SK-N-SH (cell line): ENCODE measurements around the gene APP. TPM values are rescaled to one million over a fixed set of nuclear protein-coding genes. Genes with fewer than 3 reads are reported as not detected.

Source experiments
- CTCF ChIA-PET: fragments of 300-600, 350-600 bp; formaldehyde crosslinking; extraction: SDS; loops from one replicate; lab custom pipeline; 2021; lab: Yijun Ruan, JAX
- POLR2A ChIA-PET: fragments of 350-600 bp; sonication (Branson Sonifier 250); formaldehyde crosslinking; extraction: SDS; loops from one replicate; lab custom pipeline; 2020; ENCODE audit warnings: antibody characterized with exemption, inconsistent platforms; lab: Yijun Ruan, JAX
- DNase-seq: peaks from one replicate; pipeline ENCODE4 v3.0.0; 2012
- H2AFZ ChIP-seq: fragments of 200-600 bp; sonication (generic); 2 replicates; pipeline ENCODE4 v1.8.1; 2016; ENCODE audit warnings: antibody characterized with exemption, mild to moderate bottlenecking, low read depth
- H3F3A ChIP-seq: fragments of 200-600 bp; sonication (generic); replicated peaks from 2 replicates; pipeline ENCODE3; 2016; ENCODE audit warnings: antibody characterized with exemption, mild to moderate bottlenecking; ENCODE audit not compliant: insufficient read depth
- H3K27ac ChIP-seq, 2 experiments: fragments of 200-500 bp in 1 of 2; fragments of 200-600 bp in 1 of 2; sonication (Bioruptor generic) in 1 of 2; sonication (generic), shearing (Covaris generic) in 1 of 2; 2 replicates each; pipeline versions ENCODE4 v1.5.1 to v1.6.1; 2014 to 2016; ENCODE audit warnings: low read depth in 2 of 2, inconsistent platforms in 1 of 2, low read length in 1 of 2, mild to moderate bottlenecking in 1 of 2, mixed read lengths in 1 of 2
- H3K27me3 ChIP-seq: fragments of 200-600 bp; sonication (generic), shearing (Covaris generic); 2 replicates; pipeline ENCODE4 v1.6.1; 2016; ENCODE audit warnings: mixed run types; ENCODE audit not compliant: insufficient read depth
- H3K36me3 ChIP-seq, 2 experiments: fragments of 200-500 bp in 1 of 2; fragments of 200-600 bp in 1 of 2; sonication (Bioruptor generic) in 1 of 2; sonication (generic) in 1 of 2; replicated peaks in 1 of 2; 2 replicates each; pipeline versions ENCODE3 to v1.5.1; 2014 to 2016; ENCODE audit warnings: low read length in 1 of 2, mild to moderate bottlenecking in 1 of 2; ENCODE audit not compliant: insufficient read depth in 2 of 2, control insufficient read depth in 1 of 2
- H3K4me1 ChIP-seq, 2 experiments: fragments of 200-500 bp in 1 of 2; fragments of 200-600 bp in 1 of 2; sonication (Bioruptor generic) in 1 of 2; sonication (generic), shearing (Covaris generic) in 1 of 2; 2 replicates each; pipeline versions ENCODE4 v1.5.1 to v1.6.1; 2014 to 2016; ENCODE audit warnings: low read depth in 1 of 2, low read length in 1 of 2, mixed run types in 1 of 2; ENCODE audit not compliant: insufficient read depth in 2 of 2, control insufficient read depth in 1 of 2
- H3K4me2 ChIP-seq: fragments of 200-600 bp; sonication (generic), shearing (Covaris generic); 2 replicates; pipeline ENCODE4 v1.6.1; 2017; ENCODE audit warnings: mixed run types
- H3K4me3 ChIP-seq, 2 experiments: fragments of 200-500 bp in 1 of 2; fragments of 200-600 bp in 1 of 2; sonication (Bioruptor generic) in 1 of 2; sonication (generic), shearing (Covaris generic) in 1 of 2; 2 replicates each; pipeline versions ENCODE4 v1.5.1 to v1.8.1; 2014 to 2016; ENCODE audit warnings: low read depth in 2 of 2, inconsistent platforms in 1 of 2, low read length in 1 of 2, mild to moderate bottlenecking in 1 of 2, mixed read lengths in 1 of 2, moderate library complexity in 1 of 2
- H3K79me2 ChIP-seq: fragments of 200-600 bp; sonication (generic); 2 replicates; pipeline ENCODE4 v1.8.1; 2017; ENCODE audit warnings: mild to moderate bottlenecking; ENCODE audit not compliant: insufficient read depth
- H3K9ac ChIP-seq: fragments of 200-600 bp; sonication (generic); 2 replicates; pipeline ENCODE4 v1.6.1; 2017; ENCODE audit warnings: mixed run types
- H3K9me2 ChIP-seq: fragments of 200-600 bp; sonication (generic); 2 replicates; pipeline ENCODE4 v1.6.1; 2017; ENCODE audit warnings: mixed run types
- H3K9me3 ChIP-seq: fragments of 200-600 bp; sonication (generic); 2 replicates; pipeline ENCODE4 v1.6.1; 2017; ENCODE audit warnings: mixed run types, mild to moderate bottlenecking, moderate library complexity
- H4K20me1 ChIP-seq: fragments of 200-600 bp; sonication (generic); 2 replicates; pipeline ENCODE4 v1.6.1; 2017; ENCODE audit warnings: mild to moderate bottlenecking, mixed run types; ENCODE audit not compliant: insufficient read depth
- CHD2 ChIP-seq: fragments of 150-350 bp; IDR thresholded peaks from 2 replicates; pipeline ENCODE4 v1.6.1; 2018; ENCODE audit warnings: low read length; ENCODE audit not compliant: partially characterized antibody
- EP300 ChIP-seq, 2 experiments: IDR thresholded peaks; 2 replicates each; pipeline versions ENCODE4 v1.4.0 to v1.6.1; 2012; ENCODE audit warnings: borderline replicate concordance in 1 of 2, low read depth in 1 of 2, low read length in 1 of 2
- EZH2phosphoT487 ChIP-seq: fragments of 200-600 bp; sonication (generic); IDR thresholded peaks from 2 replicates; pipeline ENCODE4 v1.6.1; 2017; ENCODE audit warnings: low read depth, mixed run types, mild to moderate bottlenecking, antibody characterized with exemption, moderate library complexity, borderline replicate concordance
- FOXM1 ChIP-seq: IDR thresholded peaks from 2 replicates; pipeline ENCODE4 v1.4.0; 2012; ENCODE audit warnings: low read depth, mild to moderate bottlenecking
- GABPA ChIP-seq: IDR thresholded peaks from 2 replicates; pipeline ENCODE4 v1.4.0; 2012; ENCODE audit warnings: low read depth, mild to moderate bottlenecking
- GATA2 ChIP-seq: sonication (generic); formaldehyde crosslinking; IDR thresholded peaks from 2 replicates; pipeline ENCODE4 v1.5.0; 2020; ENCODE audit warnings: mild to moderate bottlenecking, missing genetic modification reagents
- JUND ChIP-seq: IDR thresholded peaks from 2 replicates; pipeline ENCODE4 v1.4.0; 2012
- MAX ChIP-seq: IDR thresholded peaks from 2 replicates; pipeline ENCODE4 v1.4.0; 2012; ENCODE audit warnings: low read depth
- MXI1 ChIP-seq: IDR thresholded peaks from 2 replicates; pipeline ENCODE4 v1.6.1; 2012; ENCODE audit warnings: mild to moderate bottlenecking, low read depth, low read length, improper control_type of control experiment
- NFIC ChIP-seq: IDR thresholded peaks from 2 replicates; pipeline ENCODE4 v1.4.0; 2012; ENCODE audit warnings: borderline replicate concordance
- RAD21 ChIP-seq: IDR thresholded peaks from 2 replicates; pipeline ENCODE4 v1.6.1; 2012; ENCODE audit warnings: mild to moderate bottlenecking, low read length
- RCOR1 ChIP-seq: fragments of 150-350 bp; IDR thresholded peaks from 2 replicates; pipeline ENCODE4 v1.6.1; 2017; ENCODE audit warnings: antibody characterized with exemption, low read length
- REST ChIP-seq: IDR thresholded peaks from 2 replicates; pipeline ENCODE4 v1.6.1; 2012; ENCODE audit warnings: mild to moderate bottlenecking, low read depth, low read length, moderate library complexity
- RFX5 ChIP-seq: IDR thresholded peaks from 2 replicates; pipeline ENCODE4 v1.6.1; 2012; ENCODE audit warnings: mild to moderate bottlenecking, improper control_type of control experiment, low read length
- SMC3 ChIP-seq: IDR thresholded peaks from 2 replicates; pipeline ENCODE4 v1.6.1; 2012; ENCODE audit warnings: low read depth, low read length, improper control_type of control experiment
- TCF12 ChIP-seq: IDR thresholded peaks from 2 replicates; pipeline ENCODE4 v1.4.0; 2012
- USF2 ChIP-seq: fragments of 150-350 bp; IDR thresholded peaks from 2 replicates; pipeline ENCODE4 v1.6.1; 2017; ENCODE audit warnings: antibody characterized with exemption, low read length, low read depth, borderline replicate concordance
- YY1 ChIP-seq: IDR thresholded peaks from 2 replicates; pipeline ENCODE4 v1.4.0; 2012; ENCODE audit warnings: low read depth, mild to moderate bottlenecking
- WGBS: methylation state at CpG from one replicate; pipeline ENCODE4 v1.1.6; 2017; ENCODE audit warnings: low lambda C conversion rate; 5-methylcytosine and 5-hydroxymethylcytosine counted together
- polyA plus RNA-seq, 3 experiments: library from polyadenylated mRNA; depleted of rRNA; stranded (reverse); fragments of >200 nt; gene quantifications; 2 replicates each; pipeline ENCODE4 v1.2.3, GENCODE V29; 2012

APP gene
- polyA plus RNA-seq, 1 of the 3 experiments (the other 2 are of a cell fraction), result 780 TPM

- TF ChIP-seq REST, result no peak
- TF ChIP-seq, all 33 proteins: peak for 0
These were observed 45.7 kb downstream of the APP start (continued) for GRCh38 chr21:26124896-26125295.

GRCh38 chr21:26124421-26124833 lies 46.1 kb downstream of the APP start:
- Histone ChIP-seq H3K79me2 (peaks cover 65% of the 10 kb centered on the region), H3K27ac (peak overlapping the region; percentile 10 to 82; a peak in 2 of 4 replicates)
- POLR2A ChIA-PET, result no interaction called here

More at GRCh38 chr21:26124421-26124833, 46.1 kb downstream of the APP start:
- no peaks in the 10 kb centered on the region for H3K36me3 ChIP-seq
- H2AFZ ChIP-seq, result no peak overlapping the region
- no peaks in the 10 kb centered on the region for H3K9me3 ChIP-seq
- H3F3A ChIP-seq, result no peaks in the 10 kb centered on the region
- CTCF ChIA-PET, result interaction anchor here (1.0 to 1.5 kb wide), 2 partner anchors 19 to 46 kb away, joined by 3 to 5 read pairs; partner anchors contain the start of gene APP
- WGBS, result 11% methylated on average over 4 of the region's 4 CpGs
- no peak for DNase-seq
- H4K20me1 ChIP-seq, result peaks cover 15% of the 10 kb centered on the region
- H3K9me2 ChIP-seq, result no peaks in the 10 kb centered on the region
- H3K27me3 ChIP-seq, result no peaks in the 10 kb centered on the region
- H3K4me2 ChIP-seq, result peak overlapping the region; percentile 48
- peaks cover 33 to 44% of the 10 kb centered on the region in 2 experiments; a peak in 3 of 4 replicates for H3K4me1 ChIP-seq
- no peak overlapping the region for H3K4me3 ChIP-seq
- H3K9ac ChIP-seq, result no peak overlapping the region
- TF ChIP-seq FOXM1 (no peak), TCF12 (peak; percentile 46; the same call in 1 of the 2 replicates), RFX5 (no peak), MAX (no peak; the same call in 1 of the 2 replicates), RAD21 (no peak), MXI1 (peak; percentile 29; the same call in 1 of the 2 replicates), CHD2 (peak; percentile 17), GATA2 (CRISPR knock-in tag) (peak; percentile 83), USF2 (no peak), GABPA (no peak), REST (no peak), NFIC (no peak), JUND (no peak), EZH2phosphoT487 (no peak), RCOR1 (no peak; the same call in 1 of the 2 replicates), YY1 (no peak), SMC3 (no peak), EP300 (IDR thresholded peaks at IDR 0.05; ENCODE audit: borderline replicate concordance in 1 of 2, low read depth in 1 of 2, low read length in 1 of 2) (peak in 1 of 2 experiments; percentile 45; a peak in 1 of 4 replicates)
